H1 (cell line): ENCODE measurements around the gene SLMAP. TPM values are rescaled to one million over a fixed set of nuclear protein-coding genes. Genes with fewer than 3 reads are reported as not detected.

ENCODE experiments used
- JUN ChIP-seq: IDR thresholded peaks from 2 replicates; pipeline ENCODE4 v1.6.1; 2011; ENCODE audit warnings: low read depth, mild to moderate bottlenecking, improper control_type of control experiment, low read length
- KDM4A ChIP-seq: IDR thresholded peaks from one replicate; pipeline ENCODE4 v1.7.1; 2012; ENCODE audit warnings: low read depth, mild to moderate bottlenecking, moderate library complexity, low read length, inconsistent platforms; ENCODE audit not compliant: severe bottlenecking
- polyA plus RNA-seq, 7 experiments: library from polyadenylated mRNA; depleted of rRNA in 3 of 7; stranded (reverse) in 5 of 7; unstranded in 2 of 7; fragments of >200 nt in 5 of 7; fragments of 200-250 nt in 2 of 7; gene quantifications; 1 replicate in 5 of 7; 2 replicates in 1 of 7; 4 replicates in 1 of 7; pipeline versions ENCODE4 v1.2.1 to v1.2.3, GENCODE V29; 2011 to 2013; ENCODE audit warnings: missing spikeins in 2 of 7, mixed read lengths in 2 of 7
- total RNA-seq: library from RNA; stranded (reverse); fragmentation: NEBNext Ultra II Directional; extraction: Animal tissue kit (Norgen Biotek cat#: 25700); gene quantifications from 2 replicates; pipeline ENCODE4 v1.2.1, GENCODE V29; 2021

SLMAP gene
- total and polyA plus RNA-seq, 2 of the 8 experiments (the other 6 are each of a cell fraction or from before 2014, with no cell fraction given): 13.6 to 70.4 TPM

GRCh38 chr3:57735405-57735804, 20.7 kb upstream of the SLMAP start (continued):
- TF ChIP-seq KDM4A (no peak), JUN (no peak)
